Body of pancreas (tissue), 4 donors: ENCODE data around the gene ZMYND15.

Source experiments
- CTCF ChIP-seq, 7 experiments: fragments of 450-650 bp in 4 of 7; fragments of 200-600 bp in 3 of 7; sonication (generic) in 3 of 7; IDR thresholded peaks; one replicate each; pipeline ENCODE4 v1.5.1; 2016 to 2019; ENCODE audit warnings: antibody characterized with exemption in 7 of 7
- POLR2A ChIP-seq, 3 donors: fragments of 450-650 bp; IDR thresholded peaks; one replicate each; pipeline ENCODE4 v1.6.1; 2016; ENCODE audit warnings: antibody characterized with exemption in 3 of 3, mild to moderate bottlenecking in 2 of 3

GRCh38 chr17:4782652-4783051 is 43.0 kb downstream of the ZMYND15 start:
- TF ChIP-seq CTCF (IDR thresholded peaks at IDR 0.05): peak in 1 of 7 experiments; percentile 13
- no peak for TF ChIP-seq POLR2A (IDR thresholded peaks at IDR 0.05)
